ENCODE results near the gene SPATA6L. TPM values are rescaled to one million over a fixed set of nuclear protein-coding genes. Genes with fewer than 3 reads are reported as not detected.

Gene SPATA6L
- total and polyA plus RNA-seq, 2 experiments from 2014 or later: 0.65 to 0.69 TPM

DNA sequence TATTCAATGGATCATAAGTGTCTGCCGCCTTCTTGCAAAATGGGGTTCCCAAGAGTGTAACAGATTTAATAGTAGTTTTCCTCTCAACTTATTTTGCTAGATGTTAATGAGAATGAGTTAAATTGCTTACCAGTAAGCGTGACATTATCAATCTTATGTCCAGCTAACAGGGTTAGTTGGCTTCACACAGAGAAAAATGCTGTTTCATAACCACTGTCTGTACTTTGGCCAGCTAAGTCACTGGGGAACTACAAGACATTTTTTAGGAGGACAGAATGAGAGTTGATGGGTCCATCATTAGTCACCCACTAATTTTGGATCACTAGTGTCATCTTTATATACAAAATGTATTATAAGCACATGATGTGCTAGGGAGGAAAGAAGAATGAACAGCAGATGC lies 14.5 kb upstream of the SPATA6L start:
- H3K9me3 ChIP-seq (ENCODE audit: low read depth): no peaks in the 10 kb centered on the region
- H3K4me2 ChIP-seq (ENCODE audit: unreplicated experiment): peak overlapping the region; percentile 95
- H4K20me1 ChIP-seq (ENCODE audit: insufficient read depth): no peaks in the 10 kb centered on the region
- peaks cover 61% of the 10 kb centered on the region for H3K79me2 ChIP-seq (ENCODE audit: insufficient read depth)
- peak overlapping the region; percentile 80 for H3K4me3 ChIP-seq
- H3K27ac ChIP-seq: peak overlapping the region; percentile 91
- TF ChIP-seq EZH2 (IDR thresholded peaks at IDR 0.05; ENCODE audit: insufficient read depth, poor library complexity, severe bottlenecking) (no peak), EZH2phosphoT487 (IDR thresholded peaks at IDR 0.05; ENCODE audit: insufficient read depth, low read depth) (no peak)
- peak overlapping the region; percentile 82; the same call in 1 of the 2 replicates for H2AFZ ChIP-seq
- no peaks in the 10 kb centered on the region for H3K27me3 ChIP-seq (replicated peaks; ENCODE audit: insufficient read depth)
- H3K36me3 ChIP-seq (ENCODE audit: low read depth): peaks cover 10% of the 10 kb centered on the region
- 46 to 48% methylated on average over 2 of the region's 2 CpGs for WGBS, 2 experiments (ENCODE audit: low coverage in 1 of 2, low lambda C conversion rate in 2 of 2, missing lambda C conversion rate in 2 of 2)
- H3F3A ChIP-seq (ENCODE audit: insufficient read depth): peaks cover 30% of the 10 kb centered on the region
- in situ Hi-C loops (cut with MboI): no loop called here
- H3K9me2 ChIP-seq (ENCODE audit: insufficient read depth): no peaks in the 10 kb centered on the region
- DNase-seq: peak; percentile 83
- H3K9ac ChIP-seq: peak overlapping the region; percentile 93
- H3K4me1 ChIP-seq (ENCODE audit: insufficient read depth): peaks cover 18% of the 10 kb centered on the region

DNA sequence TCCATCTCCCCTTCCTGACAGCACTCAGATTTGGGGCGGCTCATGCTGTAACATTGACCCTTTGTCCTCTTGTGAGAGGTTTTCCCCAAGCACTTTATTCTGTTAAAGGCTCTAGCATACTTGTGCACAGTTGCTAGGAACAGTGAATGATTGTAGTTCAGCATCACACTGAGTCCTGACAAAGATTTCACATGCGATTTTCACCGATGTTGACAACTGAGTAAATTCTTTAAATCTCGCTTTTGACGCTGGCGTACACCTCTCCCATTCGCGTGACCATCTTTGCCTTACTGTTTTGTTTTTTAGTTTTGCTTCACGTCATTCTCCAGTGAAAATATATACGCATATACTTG lies 13.9 kb upstream of the SPATA6L start:
- Histone ChIP-seq H3K4me3 (peak overlapping the region; percentile 80), H3F3A (ENCODE audit: insufficient read depth) (peaks cover 31% of the 10 kb centered on the region), H3K4me1 (ENCODE audit: insufficient read depth) (peaks cover 22% of the 10 kb centered on the region), H3K27me3 (replicated peaks; ENCODE audit: insufficient read depth) (no peaks in the 10 kb centered on the region), H3K9ac (peak overlapping the region; percentile 93), H2AFZ (peak overlapping the region; percentile 82), H3K36me3 (ENCODE audit: low read depth) (peaks cover 4% of the 10 kb centered on the region; the same call in 1 of the 2 replicates), H3K9me3 (ENCODE audit: low read depth) (no peaks in the 10 kb centered on the region), H3K79me2 (ENCODE audit: insufficient read depth) (peaks cover 55% of the 10 kb centered on the region), H4K20me1 (ENCODE audit: insufficient read depth) (no peaks in the 10 kb centered on the region), H3K4me2 (ENCODE audit: unreplicated experiment) (peak overlapping the region; percentile 95), H3K27ac (peak overlapping the region; percentile 91), H3K9me2 (ENCODE audit: insufficient read depth) (no peaks in the 10 kb centered on the region)
- no peak for TF ChIP-seq EZH2phosphoT487 (IDR thresholded peaks at IDR 0.05; ENCODE audit: insufficient read depth, low read depth)
- no peak for TF ChIP-seq EZH2 (IDR thresholded peaks at IDR 0.05; ENCODE audit: insufficient read depth, poor library complexity, severe bottlenecking)
- peak; percentile 53 for DNase-seq
- in situ Hi-C loops (cut with MboI): no loop called here
- WGBS, 2 experiments (ENCODE audit: low coverage in 1 of 2, low lambda C conversion rate in 2 of 2, missing lambda C conversion rate in 2 of 2): 2% methylated on average over 10 of the region's 10 CpGs

DNA sequence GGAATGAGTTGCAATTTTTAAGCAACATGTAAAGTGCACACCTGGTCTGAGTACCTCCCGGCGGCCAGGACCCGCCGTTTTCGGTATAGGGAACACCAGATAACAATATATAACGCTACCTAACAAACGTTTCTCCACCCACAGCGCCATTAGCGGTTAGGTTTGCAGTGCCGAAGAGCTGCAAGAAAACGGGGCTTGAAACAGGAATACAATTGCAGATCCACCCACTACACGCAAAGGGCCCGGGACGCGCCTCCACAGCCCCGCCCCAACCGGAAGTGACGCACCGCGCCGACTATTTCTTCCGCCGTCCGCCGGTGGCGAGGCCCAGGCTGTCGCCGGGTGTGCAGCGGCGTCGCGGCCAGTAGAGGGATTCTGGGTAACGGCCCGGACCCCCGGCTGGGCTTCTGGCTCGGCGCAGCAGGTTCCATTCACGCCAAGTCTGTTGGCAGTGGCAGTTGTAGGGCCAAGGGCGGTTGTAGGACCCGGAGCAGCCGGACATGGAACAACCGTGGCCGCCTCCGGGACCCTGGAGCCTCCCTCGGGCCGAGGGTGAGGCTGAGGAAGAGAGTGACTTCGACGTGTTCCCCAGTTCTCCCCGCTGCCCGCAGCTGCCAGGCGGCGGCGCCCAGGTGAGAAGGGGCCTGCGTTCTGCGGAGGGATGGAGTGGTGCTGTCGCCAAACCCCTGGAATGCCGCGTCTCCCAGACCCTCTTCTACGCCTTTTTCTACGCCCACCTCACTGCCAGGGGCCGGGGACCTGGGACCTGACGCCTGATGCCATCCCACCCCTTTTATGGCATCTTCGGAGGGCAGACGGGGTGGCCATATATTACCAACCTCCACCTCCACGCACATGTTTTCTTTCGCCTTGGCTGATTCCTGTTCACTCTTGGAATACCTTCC lies 13.2 kb upstream of the SPATA6L start, which contains the start of gene CDC37L1:
CDC37L1 (plus strand) TSS at position 302 of the 905 bp plus-strand sequence; CDS start at position 501, 199 bp downstream.
- no peak for TF ChIP-seq EZH2phosphoT487 (IDR thresholded peaks at IDR 0.05; ENCODE audit: insufficient read depth, low read depth)
- TF ChIP-seq EZH2 (IDR thresholded peaks at IDR 0.05; ENCODE audit: insufficient read depth, poor library complexity, severe bottlenecking): no peak
- peak within 1 kb of the TSS; percentile 95 for H3K4me2 ChIP-seq (ENCODE audit: unreplicated experiment)
- no peaks in the 10 kb centered on the region for H4K20me1 ChIP-seq (ENCODE audit: insufficient read depth)
- in situ Hi-C loops (cut with MboI): no loop called here
- H3K9me3 ChIP-seq (ENCODE audit: low read depth): no peaks in the 10 kb centered on the region
- H3K4me1 ChIP-seq (ENCODE audit: insufficient read depth): peaks cover 28% of the 10 kb centered on the region
- H3K9me2 ChIP-seq (ENCODE audit: insufficient read depth): no peaks in the 10 kb centered on the region
- H3K79me2 ChIP-seq (ENCODE audit: insufficient read depth): peaks cover 49% of the 10 kb centered on the region
- H3K27ac ChIP-seq: peak within 1 kb of the TSS; percentile 91
- peak within 1 kb of the TSS; percentile 80 for H3K4me3 ChIP-seq
- peaks cover 37% of the 10 kb centered on the region for H3F3A ChIP-seq (ENCODE audit: insufficient read depth)
- WGBS, 2 experiments (ENCODE audit: low coverage in 1 of 2, low lambda C conversion rate in 2 of 2, missing lambda C conversion rate in 2 of 2): 1% methylated on average over 65 to 66 of the region's 66 CpGs
- no peaks in the 10 kb centered on the region for H3K36me3 ChIP-seq (ENCODE audit: low read depth)
- H3K9ac ChIP-seq: peak within 1 kb of the TSS; percentile 93
- H2AFZ ChIP-seq: peak within 1 kb of the TSS; percentile 85
- no peaks in the 10 kb centered on the region for H3K27me3 ChIP-seq (replicated peaks; ENCODE audit: insufficient read depth)
- DNase-seq: peak; percentile 98

DNA sequence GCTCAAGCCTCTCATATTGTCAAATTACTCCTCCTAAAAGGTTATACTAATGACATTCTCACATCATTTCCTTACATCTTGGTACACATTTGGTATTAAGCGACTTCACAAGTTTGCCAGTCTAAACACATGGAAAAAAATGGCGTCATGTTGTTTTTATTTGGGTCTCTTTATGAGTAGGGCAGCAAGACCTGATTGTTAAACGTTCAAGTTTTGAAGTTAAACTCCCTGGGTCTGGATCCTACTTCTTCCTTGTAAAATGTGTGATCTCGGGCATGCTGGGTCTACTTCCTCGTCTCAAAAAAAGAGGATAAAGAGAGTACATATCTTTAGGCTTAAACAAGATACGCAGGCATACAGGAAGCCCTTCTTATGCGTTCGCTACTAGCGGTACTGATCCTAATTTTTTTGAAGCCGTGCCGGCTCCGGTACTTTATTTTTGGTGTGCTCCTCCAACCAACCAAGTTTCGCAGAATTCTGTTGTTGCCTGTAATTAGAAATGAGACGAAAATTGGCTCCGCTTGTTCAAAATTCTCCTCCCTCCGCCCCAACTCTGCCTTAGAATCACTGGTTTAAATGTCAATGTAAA lies 12.5 kb upstream of the SPATA6L start:
- H3K4me3 ChIP-seq: peak overlapping the region; percentile 80
- H3K9me2 ChIP-seq (ENCODE audit: insufficient read depth): no peaks in the 10 kb centered on the region
- no peaks in the 10 kb centered on the region for H3K36me3 ChIP-seq (ENCODE audit: low read depth)
- H4K20me1 ChIP-seq (ENCODE audit: insufficient read depth): no peaks in the 10 kb centered on the region
- H3K4me1 ChIP-seq (ENCODE audit: insufficient read depth): peaks cover 32% of the 10 kb centered on the region
- H3K79me2 ChIP-seq (ENCODE audit: insufficient read depth): peaks cover 41% of the 10 kb centered on the region
- WGBS, 2 experiments (ENCODE audit: low coverage in 1 of 2, low lambda C conversion rate in 2 of 2, missing lambda C conversion rate in 2 of 2): 1% methylated on average over 16 of the region's 16 CpGs
- peaks cover 37% of the 10 kb centered on the region for H3F3A ChIP-seq (ENCODE audit: insufficient read depth)
- in situ Hi-C loops (cut with MboI): no loop called here
- peak overlapping the region; percentile 72 for H3K4me2 ChIP-seq (ENCODE audit: unreplicated experiment)
- DNase-seq: peak; percentile 59
- peak overlapping the region; percentile 91 for H3K27ac ChIP-seq
- peak overlapping the region; percentile 93 for H3K9ac ChIP-seq
- H3K27me3 ChIP-seq (replicated peaks; ENCODE audit: insufficient read depth): no peaks in the 10 kb centered on the region
- peak overlapping the region; percentile 85 for H2AFZ ChIP-seq
- no peak for TF ChIP-seq EZH2 (IDR thresholded peaks at IDR 0.05; ENCODE audit: insufficient read depth, poor library complexity, severe bottlenecking)
- no peak for TF ChIP-seq EZH2phosphoT487 (IDR thresholded peaks at IDR 0.05; ENCODE audit: insufficient read depth, low read depth)
- H3K9me3 ChIP-seq (ENCODE audit: low read depth): no peaks in the 10 kb centered on the region
